ENCODE data around the gene RNF115. TPM values are rescaled to one million over a fixed set of nuclear protein-coding genes. Genes with fewer than 3 reads are reported as not detected.

RNF115 gene
- total and polyA plus RNA-seq, 2 of the 8 experiments (the other 6 are each of a cell fraction or from before 2014, with no cell fraction given), result 4.7 to 10.8 TPM

DNA sequence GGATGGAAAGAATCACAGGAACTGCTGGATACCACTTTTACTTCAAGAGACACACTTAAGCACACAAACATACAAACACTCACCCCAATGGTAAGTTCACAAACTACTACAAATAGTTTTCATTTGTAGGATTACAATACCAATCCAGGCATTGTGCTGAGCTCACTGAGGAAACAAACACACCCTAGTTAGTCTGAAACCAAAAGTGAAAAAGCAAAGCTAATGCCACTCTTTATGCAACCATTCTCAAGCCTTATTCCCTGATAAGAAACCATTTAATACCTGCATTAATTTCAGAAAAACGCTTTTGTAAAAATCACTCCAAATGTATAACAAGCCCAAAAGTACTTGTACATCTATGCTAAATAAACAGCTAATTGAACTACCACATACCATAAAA is 38.3 kb downstream of the RNF115 start:
- H2BK5ac ChIP-seq (ENCODE audit: low read depth, low read length), result no peak overlapping the region
- H4K5ac ChIP-seq (ENCODE audit: insufficient read length, low read depth, low read length), result no peak overlapping the region
- peaks cover 0 to 1% of the 10 kb centered on the region in 2 experiments for H4K20me1 ChIP-seq (replicated peaks in 1 of 2; ENCODE audit: control insufficient read depth in 1 of 2, insufficient read depth in 2 of 2, low read length in 2 of 2)
- CTCF ChIA-PET (ENCODE audit: partially characterized antibody), result no interaction called here
- no peak overlapping the region for H3K56ac ChIP-seq (replicated peaks; ENCODE audit: insufficient read length, low read depth, low read length)
- H3K4me3 ChIP-seq (ENCODE audit: extremely low read depth in 1 of 4, insufficient read depth in 2 of 4, low read depth in 3 of 4, low read length in 4 of 4), result no peak overlapping the region
- H2AFZ ChIP-seq (ENCODE audit: low read length), result no peak overlapping the region
- 83% methylated on average over 1 of the region's 1 CpG; no CpG with 5 or more reads in 1 of the 2 experiments for WGBS, 2 experiments (ENCODE audit: extremely low coverage in 1 of 2, insufficient coverage in 1 of 2, insufficient read length in 1 of 2, insufficient replicate concordance in 2 of 2, low coverage in 1 of 2, low lambda C conversion rate in 2 of 2, missing lambda C conversion rate in 1 of 2)
- no peak overlapping the region for H4K91ac ChIP-seq (replicated peaks; ENCODE audit: insufficient read length, low read length)
- FAIRE-seq (no peak), DNase-seq (ENCODE audit: low read depth in 1 of 2, low spot score in 2 of 2) (no peak)
- H2BK12ac ChIP-seq (ENCODE audit: low read depth, low read length), result no peak overlapping the region
- no peak overlapping the region for H3K14ac ChIP-seq (ENCODE audit: insufficient read length)
- H3K9ac ChIP-seq (replicated peaks in 1 of 4; ENCODE audit: extremely low read depth in 1 of 4, low read depth in 3 of 4, low read length in 3 of 4), result no peak overlapping the region
- H3K23me2 ChIP-seq (ENCODE audit: low read depth, low read length), result no peaks in the 10 kb centered on the region
- no peak overlapping the region for H2BK20ac ChIP-seq (ENCODE audit: low read length)
- no peak overlapping the region for H3K18ac ChIP-seq (ENCODE audit: extremely low read depth, low read length)
- POLR2A ChIA-PET (ENCODE audit: partially characterized antibody), result no interaction called here
- no peak overlapping the region for H3K4me2 ChIP-seq (ENCODE audit: insufficient read depth in 1 of 2, low read depth in 2 of 2, low read length in 2 of 2)
- H2BK120ac ChIP-seq (replicated peaks; ENCODE audit: low read depth, low read length), result no peak overlapping the region
- no peaks in the 10 kb centered on the region for H3K9me3 ChIP-seq (ENCODE audit: insufficient read depth in 2 of 2, low read depth in 1 of 2, low read length in 1 of 2)
- TF ChIP-seq, protein P1, sequence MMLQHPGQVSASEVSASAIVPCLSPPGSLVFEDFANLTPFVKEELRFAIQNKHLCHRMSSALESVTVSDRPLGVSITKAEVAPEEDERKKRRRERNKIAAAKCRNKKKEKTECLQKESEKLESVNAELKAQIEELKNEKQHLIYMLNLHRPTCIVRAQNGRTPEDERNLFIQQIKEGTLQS (IDR thresholded peaks at IDR 0.05; ENCODE audit: insufficient read depth, low read depth, low read length), result no peak
- no peak for TF ChIP-seq GABPA (IDR thresholded peaks at IDR 0.05; ENCODE audit: borderline replicate concordance, insufficient read depth, low read length)
- TF ChIP-seq KDM4A (IDR thresholded peaks at IDR 0.05; ENCODE audit: low read depth, low read length, severe bottlenecking), result no peak
- no peak for TF ChIP-seq RXRA (IDR thresholded peaks at IDR 0.05; ENCODE audit: insufficient read depth, low read depth, low read length)
- TF ChIP-seq, protein P2, sequence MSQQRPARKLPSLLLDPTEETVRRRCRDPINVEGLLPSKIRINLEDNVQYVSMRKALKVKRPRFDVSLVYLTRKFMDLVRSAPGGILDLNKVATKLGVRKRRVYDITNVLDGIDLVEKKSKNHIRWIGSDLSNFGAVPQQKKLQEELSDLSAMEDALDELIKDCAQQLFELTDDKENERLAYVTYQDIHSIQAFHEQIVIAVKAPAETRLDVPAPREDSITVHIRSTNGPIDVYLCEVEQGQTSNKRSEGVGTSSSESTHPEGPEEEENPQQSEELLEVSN (IDR thresholded peaks at IDR 0.05), result no peak
- no peak for TF ChIP-seq YY1 (IDR thresholded peaks at IDR 0.05; ENCODE audit: low read depth, low read length)
- no peak for TF ChIP-seq CREB1 (IDR thresholded peaks at IDR 0.05)
- TF ChIP-seq TEAD4 (IDR thresholded peaks at IDR 0.05; ENCODE audit: low read depth, low read length), result no peak
- TF ChIP-seq POU5F1 (IDR thresholded peaks at IDR 0.05; ENCODE audit: low read depth, low read length), result no peak
- H2AK5ac ChIP-seq (ENCODE audit: low read depth, low read length), result no peak overlapping the region
- H2BK15ac ChIP-seq (ENCODE audit: low read length), result no peak overlapping the region
- H3K4ac ChIP-seq (replicated peaks; ENCODE audit: insufficient read length, low read depth, low read length), result no peak overlapping the region
- H3K27me3 ChIP-seq (replicated peaks in 1 of 4; ENCODE audit: control insufficient read depth in 3 of 4, extremely low read depth in 1 of 4, insufficient read depth in 3 of 4, low read length in 3 of 4), result no peaks in the 10 kb centered on the region
- H3K27ac ChIP-seq (ENCODE audit: low read depth, low read length), result no peak overlapping the region
- H3K23ac ChIP-seq (ENCODE audit: insufficient read length), result no peak overlapping the region
- H3K79me2 ChIP-seq (ENCODE audit: control insufficient read depth in 1 of 2, insufficient read depth in 2 of 2, low read length in 2 of 2), result no peaks in the 10 kb centered on the region
- no peak overlapping the region for H4K8ac ChIP-seq (ENCODE audit: extremely low read depth, insufficient read depth, low read length)
- no peaks in the 10 kb centered on the region for H3K4me1 ChIP-seq (replicated peaks in 1 of 4; ENCODE audit: control insufficient read depth in 3 of 4, insufficient read depth in 4 of 4, low read length in 3 of 4)
- no peaks in the 10 kb centered on the region for H3K79me1 ChIP-seq (ENCODE audit: low read depth, low read length)
- no peaks in the 10 kb centered on the region; a peak in 1 of 8 replicates for H3K36me3 ChIP-seq (ENCODE audit: control insufficient read depth in 2 of 4, insufficient read depth in 4 of 4, low read length in 3 of 4)

Data from H1 (cell line).